ENCODE data around the gene RGS9. TPM values are rescaled to one million over a fixed set of nuclear protein-coding genes. Genes with fewer than 3 reads are reported as not detected.
"Not testable (repeated sequence)": the region's sequence is repeated elsewhere in the genome, so short reads cannot be mapped to it uniquely, and the experiment has no call there.

Gene RGS9
- 2.9 and 3.1 TPM in 2 replicates for total RNA-seq (2014; rRNA removed; shearing (Covaris generic))

- H3K4me1 ChIP-seq: no peaks in the 10 kb centered on the region
- H3K27me3 ChIP-seq: 0 out of 2 replicates have a peak, but pooled peaks cover 8% of the 10 kb centered on the region
- H3K4me3 ChIP-seq: 0 out of 2 replicates have a peak within 1 kb of the TSS, but pooled peaks have one; percentile 19
- H3K9me3 ChIP-seq (replicated peaks): no peaks in the 10 kb centered on the region
- H3K36me3 ChIP-seq: no peaks in the 10 kb centered on the region
- DNase-seq: peak; percentile 66 to 80
- no peak within 1 kb of the TSS for H3K27ac ChIP-seq
Measured at GRCh38 chr17:65137021-65137939, at the start of gene RGS9. RGS9 (plus strand) TSS chr17:65137370; CDS start chr17:65137541, 171 bp downstream.

- H3K9me3 ChIP-seq (replicated peaks): no peaks in the 10 kb centered on the region
- H3K27ac ChIP-seq: no peak overlapping the region
- no peaks in the 10 kb centered on the region for H3K27me3 ChIP-seq
- no peaks in the 10 kb centered on the region for H3K36me3 ChIP-seq
- H3K4me1 ChIP-seq: no peaks in the 10 kb centered on the region
- DNase-seq: no peak
- H3K4me3 ChIP-seq: no peak overlapping the region
Measured at GRCh38 chr17:65088621-65089360, 48.4 kb upstream of the RGS9 start.

DNA sequence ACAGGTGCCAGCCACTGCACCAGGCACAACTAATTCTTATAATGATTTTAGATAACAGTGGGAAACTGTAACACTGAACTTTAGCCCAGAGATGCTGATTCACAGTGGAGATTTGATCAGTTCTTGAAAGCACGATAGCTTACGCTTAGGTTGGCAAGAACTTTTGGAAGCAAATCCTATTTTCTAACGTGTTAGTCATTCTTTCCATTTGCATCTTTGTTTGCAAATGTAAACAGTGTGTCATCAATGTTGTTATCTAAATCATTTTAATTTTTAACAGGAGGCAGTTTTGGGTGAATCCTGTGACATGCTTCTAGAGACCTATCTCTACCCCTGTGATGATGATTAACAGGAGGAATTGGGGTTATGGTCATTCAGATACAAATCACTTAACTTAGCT is 44.9 kb upstream of the RGS9 start:
- H3K27me3 ChIP-seq: no peaks in the 10 kb centered on the region
- no peak overlapping the region for H3K4me3 ChIP-seq
- no peaks in the 10 kb centered on the region for H3K9me3 ChIP-seq (replicated peaks)
- no peak overlapping the region for H3K27ac ChIP-seq
- no peak for DNase-seq
- H3K36me3 ChIP-seq: no peaks in the 10 kb centered on the region
- no peaks in the 10 kb centered on the region for H3K4me1 ChIP-seq

DNA sequence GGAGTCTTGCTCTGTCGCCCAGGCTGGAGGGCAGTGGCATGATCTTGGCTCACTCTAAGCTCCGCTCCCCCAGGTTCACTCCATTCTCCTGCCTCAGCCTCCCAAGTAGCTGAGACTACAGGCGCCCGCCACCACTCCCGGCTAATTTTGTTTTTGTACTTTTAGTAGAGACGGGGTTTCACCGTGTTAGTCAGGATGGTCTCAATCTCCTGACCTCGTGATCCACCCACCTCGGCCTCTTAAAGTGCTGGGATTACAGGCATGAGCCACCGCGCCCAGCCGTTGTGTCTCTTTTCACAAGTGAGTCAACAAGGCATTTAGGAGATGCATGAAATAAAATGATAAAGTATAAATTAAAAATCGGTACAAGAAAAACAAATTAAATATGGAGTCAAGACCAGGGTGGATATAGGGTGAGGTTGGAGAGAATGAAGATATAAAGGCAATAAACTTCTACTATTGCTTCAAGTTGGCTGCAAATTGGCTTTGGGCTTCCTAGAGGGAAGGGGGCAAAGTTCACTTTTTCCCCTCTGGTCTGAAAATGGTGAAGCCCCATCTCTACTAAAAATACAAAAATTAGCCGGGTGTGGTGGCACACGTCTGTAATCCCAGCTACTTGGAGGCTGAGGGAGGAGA is 44.3 kb upstream of the RGS9 start:
- H3K4me1 ChIP-seq: not testable (repeated sequence)

GRCh38 chr17:65093930-65094329 is 43.2 kb upstream of the RGS9 start:
- no peaks in the 10 kb centered on the region for H3K36me3 ChIP-seq
- no peak overlapping the region for H3K27ac ChIP-seq
- no peaks in the 10 kb centered on the region for H3K4me1 ChIP-seq
- H3K9me3 ChIP-seq (replicated peaks): no peaks in the 10 kb centered on the region
- H3K4me3 ChIP-seq: no peak overlapping the region
- H3K27me3 ChIP-seq: no peaks in the 10 kb centered on the region
- DNase-seq: no peak

More for the DNA sequence above, 44.3 kb upstream of the RGS9 start:
- not testable (repeated sequence) for H3K36me3 ChIP-seq; H3K4me3 ChIP-seq; H3K9me3 ChIP-seq (replicated peaks); H3K27me3 ChIP-seq; DNase-seq; H3K27ac ChIP-seq

- H3K36me3 ChIP-seq: no peaks in the 10 kb centered on the region
Measured at GRCh38 chr17:65095465-65095864, 41.7 kb upstream of the RGS9 start.

DNA sequence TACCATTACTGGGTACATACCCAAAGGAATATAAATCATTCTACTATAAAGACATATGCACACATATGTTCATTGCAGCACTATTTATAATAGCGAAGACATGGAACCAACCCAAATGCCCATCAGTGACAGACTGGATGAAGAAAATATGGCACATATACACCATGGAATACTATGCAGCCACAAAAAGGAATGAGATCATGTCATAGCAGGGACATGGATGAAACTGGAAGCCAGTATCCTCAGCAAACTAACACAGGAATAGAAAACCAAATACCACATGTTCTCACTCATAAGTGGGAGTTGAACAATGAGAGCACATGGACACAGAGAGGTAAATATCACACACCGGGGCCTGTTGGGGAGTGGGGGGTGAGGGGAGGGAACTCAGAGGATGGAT is 40.8 kb upstream of the RGS9 start:
- not testable (repeated sequence) for DNase-seq; H3K27ac ChIP-seq; H3K36me3 ChIP-seq; H3K27me3 ChIP-seq; H3K4me1 ChIP-seq; H3K9me3 ChIP-seq (replicated peaks); H3K4me3 ChIP-seq

More at GRCh38 chr17:65095465-65095864, 41.7 kb upstream of the RGS9 start:
- H3K27me3 ChIP-seq: no peaks in the 10 kb centered on the region
- H3K4me3 ChIP-seq: no peak overlapping the region
- no peak overlapping the region for H3K27ac ChIP-seq
- no peaks in the 10 kb centered on the region for H3K9me3 ChIP-seq (replicated peaks)
- H3K4me1 ChIP-seq: peaks cover 5% of the 10 kb centered on the region; the same call in 1 of the 2 replicates
- DNase-seq: no peak

DNA sequence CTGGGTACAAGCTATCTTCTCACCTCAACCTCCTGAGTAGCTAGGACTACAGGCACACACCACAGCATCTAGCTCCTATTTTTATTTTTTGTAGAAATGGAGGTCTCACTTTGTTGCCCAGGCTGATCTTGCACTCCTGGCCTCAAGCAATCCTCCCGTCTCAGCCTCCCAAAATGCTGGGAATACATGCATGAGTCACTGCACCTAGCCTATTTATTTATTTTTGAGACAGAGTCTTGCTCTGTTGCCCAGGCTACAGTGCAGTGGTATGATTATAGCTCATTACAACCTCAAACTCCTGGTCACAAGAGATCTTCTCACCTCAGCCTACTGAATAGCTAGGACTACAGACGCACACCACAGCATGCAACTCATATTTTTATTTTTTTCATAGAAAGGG is 40.1 kb upstream of the RGS9 start:
- Histone ChIP-seq H3K9me3 (replicated peaks) (no peaks in the 10 kb centered on the region), H3K4me3 (no peak overlapping the region), H3K27ac (no peak overlapping the region), H3K27me3 (no peaks in the 10 kb centered on the region), H3K4me1 (peaks cover 5% of the 10 kb centered on the region; the same call in 1 of the 2 replicates), H3K36me3 (no peaks in the 10 kb centered on the region)
- no peak for DNase-seq

- Histone ChIP-seq H3K4me1 (peaks cover 5% of the 10 kb centered on the region; the same call in 1 of the 2 replicates), H3K27me3 (no peaks in the 10 kb centered on the region), H3K4me3 (no peak overlapping the region), H3K36me3 (no peaks in the 10 kb centered on the region), H3K9me3 (replicated peaks) (no peaks in the 10 kb centered on the region), H3K27ac (no peak overlapping the region)
- DNase-seq: no peak
Measured at GRCh38 chr17:65099475-65099874, 37.7 kb upstream of the RGS9 start.

DNA sequence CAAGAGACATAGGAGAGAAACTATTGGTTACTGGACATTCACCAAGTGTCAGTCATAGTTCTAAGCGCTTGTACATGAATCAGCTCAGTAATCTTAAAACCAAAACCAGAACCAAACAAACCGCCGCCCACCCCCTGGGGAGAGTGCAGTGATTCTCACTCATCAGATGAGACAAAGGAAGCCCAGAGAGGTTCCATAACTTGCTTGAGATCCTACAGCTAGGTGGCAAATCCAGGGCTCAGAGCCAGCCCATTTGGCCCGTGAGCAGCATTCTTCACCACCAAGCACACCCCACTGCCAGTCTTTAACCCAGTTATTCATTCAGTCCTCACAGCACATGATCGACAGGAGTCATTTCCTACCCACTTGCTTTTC is 37.2 kb upstream of the RGS9 start:
- H3K27ac ChIP-seq: no peak overlapping the region
- H3K36me3 ChIP-seq: no peaks in the 10 kb centered on the region

DNA sequence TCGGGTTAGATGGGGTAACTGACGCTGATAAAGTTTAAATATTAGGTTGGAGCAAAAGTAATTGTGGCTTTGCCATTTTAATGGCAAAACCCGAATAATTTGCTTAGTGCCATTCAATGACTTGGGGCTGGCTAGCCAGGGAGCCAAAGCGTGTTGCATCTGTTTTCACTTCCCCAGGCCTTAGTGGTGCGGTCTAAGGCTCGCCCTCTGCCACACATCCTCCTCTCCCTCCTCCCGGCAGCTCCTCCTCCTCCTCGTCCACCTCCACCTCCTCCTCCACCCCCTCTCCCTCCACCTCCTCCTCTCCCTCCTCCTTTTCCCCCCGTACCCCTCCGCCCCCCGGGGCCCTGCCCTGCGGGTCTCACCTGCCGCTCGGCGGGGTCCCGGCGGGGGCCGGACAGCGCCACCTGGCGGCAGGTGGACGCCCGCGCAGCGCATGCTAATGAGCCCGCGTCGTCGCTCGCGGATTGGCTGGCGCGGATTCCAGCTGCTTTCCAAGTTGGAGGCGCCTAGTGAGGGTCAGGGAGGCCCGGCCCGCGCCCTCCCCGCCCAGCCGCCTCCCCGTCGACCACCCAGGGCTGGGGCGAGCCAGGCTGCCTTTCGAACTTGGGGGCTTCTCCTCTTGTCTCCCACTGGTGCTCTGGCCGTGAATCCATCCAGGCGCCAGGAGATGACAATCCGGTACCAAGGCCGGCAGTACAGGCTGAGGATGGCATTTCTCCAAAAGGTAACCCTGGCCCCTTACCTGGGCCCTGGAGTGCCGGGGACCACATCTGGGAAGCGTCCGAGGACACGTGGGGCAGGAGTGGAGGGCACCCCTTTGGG is 36.6 kb upstream of the RGS9 start:
- H3K36me3 ChIP-seq: no peaks in the 10 kb centered on the region
- peak; percentile 75 to 83 for DNase-seq
- no peak overlapping the region; the same call in 1 of the 2 replicates for H3K27ac ChIP-seq
- H3K4me3 ChIP-seq: peak overlapping the region; percentile 58
- H3K4me1 ChIP-seq: peaks cover 5% of the 10 kb centered on the region; the same call in 1 of the 2 replicates
- no peaks in the 10 kb centered on the region for H3K27me3 ChIP-seq
- H3K9me3 ChIP-seq (replicated peaks): no peaks in the 10 kb centered on the region

More for the DNA sequence above, 37.2 kb upstream of the RGS9 start:
- no peaks in the 10 kb centered on the region for H3K27me3 ChIP-seq
- H3K4me3 ChIP-seq: peak overlapping the region; percentile 58
- no peaks in the 10 kb centered on the region for H3K9me3 ChIP-seq (replicated peaks)
- H3K4me1 ChIP-seq: peaks cover 5% of the 10 kb centered on the region; the same call in 1 of the 2 replicates
- DNase-seq: peak; percentile 14 to 35

DNA sequence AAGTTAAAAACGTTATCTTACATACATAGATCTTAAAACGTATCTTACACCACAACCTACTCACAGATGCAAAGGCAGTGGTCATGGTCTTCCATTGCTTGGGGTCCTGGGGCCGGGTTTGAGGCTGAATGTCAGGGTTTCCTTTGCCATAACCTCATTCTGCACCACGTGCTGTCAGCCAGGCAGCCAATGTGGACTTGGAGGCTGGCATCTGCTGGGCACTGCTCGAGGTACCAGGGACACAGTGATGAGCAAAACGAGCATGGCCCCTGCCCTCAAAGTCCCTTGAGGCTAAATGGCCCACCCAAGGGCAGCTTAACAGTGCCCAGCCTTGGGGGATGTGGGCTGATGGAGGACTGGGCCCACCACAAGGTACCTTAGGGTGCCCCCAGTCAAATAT is 35.8 kb upstream of the RGS9 start:
- H3K4me3 ChIP-seq: peak overlapping the region; percentile 58
- no peaks in the 10 kb centered on the region for H3K27me3 ChIP-seq
- no peak for DNase-seq
- no peak overlapping the region for H3K27ac ChIP-seq
- H3K4me1 ChIP-seq: peaks cover 5% of the 10 kb centered on the region; the same call in 1 of the 2 replicates
- H3K9me3 ChIP-seq (replicated peaks): no peaks in the 10 kb centered on the region
- H3K36me3 ChIP-seq: no peaks in the 10 kb centered on the region

DNA sequence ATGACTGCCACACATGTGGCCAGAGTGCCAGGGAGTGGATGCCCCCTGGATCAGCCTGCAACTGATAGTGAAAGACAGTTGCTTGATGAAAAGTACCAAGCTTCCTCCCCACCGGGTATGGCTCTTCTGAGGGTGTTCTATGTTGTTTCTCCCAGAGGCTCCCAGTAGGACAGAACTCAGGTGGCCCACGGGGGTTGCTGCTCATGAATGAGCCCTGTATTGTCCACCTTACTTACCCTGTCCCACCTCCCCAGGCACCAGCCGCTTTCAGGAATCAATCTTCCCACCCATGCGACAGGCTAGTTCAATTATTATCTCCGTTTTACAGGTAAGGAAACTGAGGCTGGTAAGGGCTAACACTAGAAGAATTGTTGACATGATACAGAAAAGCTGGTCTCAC is 34.9 kb upstream of the RGS9 start:
- peaks cover 5% of the 10 kb centered on the region; the same call in 1 of the 2 replicates for H3K4me1 ChIP-seq
- H3K36me3 ChIP-seq: no peaks in the 10 kb centered on the region

GRCh38 chr17:65102788-65103187 is 34.4 kb upstream of the RGS9 start:
- Histone ChIP-seq H3K4me1 (peaks cover 5% of the 10 kb centered on the region; the same call in 1 of the 2 replicates), H3K9me3 (replicated peaks) (no peaks in the 10 kb centered on the region), H3K27ac (no peak overlapping the region), H3K4me3 (no peak overlapping the region), H3K36me3 (no peaks in the 10 kb centered on the region), H3K27me3 (no peaks in the 10 kb centered on the region)
- DNase-seq: no peak

More for the DNA sequence above, 34.9 kb upstream of the RGS9 start:
- no peak overlapping the region for H3K4me3 ChIP-seq
- H3K27ac ChIP-seq: no peak overlapping the region
- H3K27me3 ChIP-seq: no peaks in the 10 kb centered on the region
- DNase-seq: no peak
- H3K9me3 ChIP-seq (replicated peaks): no peaks in the 10 kb centered on the region

All from SJCRH30 (cell line).